AG10803 (cell line): ENCODE measurements around the gene KCNN2.

Source experiments
- DNase-seq: peaks from one replicate; pipeline ENCODE4 v3.0.0; 2010; ENCODE audit warnings: low read depth
- H3K4me3 ChIP-seq: 2 replicates; pipeline ENCODE4 v1.5.1; 2011; ENCODE audit warnings: mild to moderate bottlenecking, low read length, control low read depth
- TF ChIP-seq, protein P1 (sequence below): conservative IDR thresholded peaks from 2 replicates; pipeline ENCODE4 v1.5.1; 2011; ENCODE audit warnings: mild to moderate bottlenecking, low read length, control low read depth, inconsistent platforms

Gene KCNN2

DNA sequence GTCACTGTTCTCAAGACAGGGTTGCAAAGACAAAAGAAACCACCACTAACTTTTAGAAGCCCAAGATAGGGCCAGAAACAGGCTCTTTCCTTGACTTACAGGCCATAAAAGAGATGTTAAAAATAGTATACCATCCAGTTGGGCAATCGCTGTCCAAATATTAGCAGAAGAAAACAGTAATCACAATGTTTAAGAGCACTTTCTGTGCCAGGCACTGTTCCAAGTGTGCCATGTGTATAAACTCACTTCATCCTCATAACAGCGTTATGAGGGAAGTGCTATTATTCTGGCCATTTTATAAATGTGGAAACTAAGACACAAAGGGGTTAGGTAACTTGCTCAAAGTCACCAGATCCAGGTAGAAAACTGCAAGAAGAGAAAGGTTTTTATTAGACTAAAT lies 111.7 kb downstream of the KCNN2 start:
- no peak for DNase-seq
- no peak overlapping the region for H3K4me3 ChIP-seq
- TF ChIP-seq, protein P1, sequence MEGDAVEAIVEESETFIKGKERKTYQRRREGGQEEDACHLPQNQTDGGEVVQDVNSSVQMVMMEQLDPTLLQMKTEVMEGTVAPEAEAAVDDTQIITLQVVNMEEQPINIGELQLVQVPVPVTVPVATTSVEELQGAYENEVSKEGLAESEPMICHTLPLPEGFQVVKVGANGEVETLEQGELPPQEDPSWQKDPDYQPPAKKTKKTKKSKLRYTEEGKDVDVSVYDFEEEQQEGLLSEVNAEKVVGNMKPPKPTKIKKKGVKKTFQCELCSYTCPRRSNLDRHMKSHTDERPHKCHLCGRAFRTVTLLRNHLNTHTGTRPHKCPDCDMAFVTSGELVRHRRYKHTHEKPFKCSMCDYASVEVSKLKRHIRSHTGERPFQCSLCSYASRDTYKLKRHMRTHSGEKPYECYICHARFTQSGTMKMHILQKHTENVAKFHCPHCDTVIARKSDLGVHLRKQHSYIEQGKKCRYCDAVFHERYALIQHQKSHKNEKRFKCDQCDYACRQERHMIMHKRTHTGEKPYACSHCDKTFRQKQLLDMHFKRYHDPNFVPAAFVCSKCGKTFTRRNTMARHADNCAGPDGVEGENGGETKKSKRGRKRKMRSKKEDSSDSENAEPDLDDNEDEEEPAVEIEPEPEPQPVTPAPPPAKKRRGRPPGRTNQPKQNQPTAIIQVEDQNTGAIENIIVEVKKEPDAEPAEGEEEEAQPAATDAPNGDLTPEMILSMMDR: no peak

- H3K4me3 ChIP-seq: no peak overlapping the region
- TF ChIP-seq, protein P1: no peak
Observed at GRCh38 chr5:114477816-114478334, 116.0 kb downstream of the KCNN2 start.

GRCh38 chr5:114500756-114501155 lies 138.9 kb downstream of the KCNN2 start:
- no peak overlapping the region for H3K4me3 ChIP-seq
- TF ChIP-seq, protein P1: no peak
- DNase-seq: no peak

More at GRCh38 chr5:114477816-114478334, 116.0 kb downstream of the KCNN2 start:
- DNase-seq: no peak

GRCh38 chr5:114504560-114504959 lies 142.7 kb downstream of the KCNN2 start:
- TF ChIP-seq, protein P1: no peak
- no peak overlapping the region for H3K4me3 ChIP-seq
- DNase-seq: no peak

DNA sequence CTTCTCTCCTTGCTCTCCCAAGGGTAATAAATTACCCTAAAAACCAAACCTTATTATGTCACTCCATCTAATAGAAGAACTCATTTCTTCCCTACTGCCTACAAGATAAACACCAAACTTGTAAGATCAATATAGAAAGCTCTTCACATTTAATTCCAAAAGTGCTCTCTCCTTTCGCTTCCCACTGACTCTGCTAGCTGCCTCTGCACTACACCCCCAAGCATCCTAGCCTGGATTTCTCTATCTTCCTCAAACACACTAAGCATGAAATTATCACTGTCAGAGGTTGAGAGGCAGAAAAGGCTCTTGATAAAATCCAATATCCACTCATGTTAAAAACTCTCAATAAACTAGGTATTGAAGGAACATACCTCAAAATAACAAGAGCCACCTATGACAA lies 162.4 kb downstream of the KCNN2 start:
- no peak overlapping the region for H3K4me3 ChIP-seq
- TF ChIP-seq, protein P1: no peak
- no peak for DNase-seq

GRCh38 chr5:114544561-114544960 lies 182.7 kb downstream of the KCNN2 start:
- no peak for DNase-seq
- H3K4me3 ChIP-seq: no peak overlapping the region
- TF ChIP-seq, protein P1: no peak
